Gastrocnemius medialis (tissue), 4 donors: ENCODE results near the gene ASCC1.

Experiments used
- POLR2A ChIP-seq, 2 donors: fragments of 450-650 bp; IDR thresholded peaks; one replicate each; pipeline ENCODE4 v1.6.1; 2017; ENCODE audit warnings: antibody characterized with exemption in 2 of 2, mild to moderate bottlenecking in 2 of 2, moderate library complexity in 2 of 2
- TF ChIP-seq, protein P1 (sequence below), 5 experiments: fragments of 450-650 bp in 3 of 5; fragments of 200-600 bp in 2 of 5; sonication (generic) in 2 of 5; IDR thresholded peaks in 4 of 5; conservative IDR thresholded peaks in 1 of 5; 1 replicate in 4 of 5; 2 replicates in 1 of 5; pipeline ENCODE4 v1.5.1; 2016 to 2019; ENCODE audit warnings: antibody characterized with exemption in 5 of 5, mild to moderate bottlenecking in 3 of 5, moderate library complexity in 3 of 5

DNA sequence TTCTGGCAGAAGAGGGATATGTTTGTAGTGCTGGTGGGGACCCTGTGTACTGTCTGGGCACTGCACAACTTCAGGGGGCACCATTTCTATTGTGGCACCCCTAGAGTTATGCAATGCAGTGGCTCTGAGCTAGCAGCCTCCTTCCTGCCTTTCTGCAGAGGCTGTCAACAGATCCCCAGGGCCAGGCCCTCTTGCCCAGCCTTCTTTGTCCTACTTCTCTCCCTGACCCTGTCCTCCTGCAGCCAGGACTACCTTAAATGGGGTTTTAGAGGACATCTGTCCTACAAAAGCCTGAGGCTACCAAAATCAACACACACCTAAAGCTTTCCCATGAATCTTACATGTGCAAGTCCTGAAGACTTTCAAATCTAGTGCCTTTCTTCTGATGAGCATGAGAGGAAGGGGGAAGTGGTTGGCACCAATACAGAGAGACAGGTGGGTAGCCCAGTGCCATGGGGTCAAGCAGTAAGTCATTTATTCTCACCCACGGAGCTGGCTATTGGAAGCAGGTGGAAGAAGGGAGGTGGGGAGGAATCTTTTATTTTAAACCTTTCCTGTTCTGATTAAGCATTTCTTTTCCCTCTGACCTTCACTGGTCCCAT lies 130.1 kb downstream of the ASCC1 start:
- no peak for TF ChIP-seq POLR2A (IDR thresholded peaks at IDR 0.05)
- TF ChIP-seq, protein P1, sequence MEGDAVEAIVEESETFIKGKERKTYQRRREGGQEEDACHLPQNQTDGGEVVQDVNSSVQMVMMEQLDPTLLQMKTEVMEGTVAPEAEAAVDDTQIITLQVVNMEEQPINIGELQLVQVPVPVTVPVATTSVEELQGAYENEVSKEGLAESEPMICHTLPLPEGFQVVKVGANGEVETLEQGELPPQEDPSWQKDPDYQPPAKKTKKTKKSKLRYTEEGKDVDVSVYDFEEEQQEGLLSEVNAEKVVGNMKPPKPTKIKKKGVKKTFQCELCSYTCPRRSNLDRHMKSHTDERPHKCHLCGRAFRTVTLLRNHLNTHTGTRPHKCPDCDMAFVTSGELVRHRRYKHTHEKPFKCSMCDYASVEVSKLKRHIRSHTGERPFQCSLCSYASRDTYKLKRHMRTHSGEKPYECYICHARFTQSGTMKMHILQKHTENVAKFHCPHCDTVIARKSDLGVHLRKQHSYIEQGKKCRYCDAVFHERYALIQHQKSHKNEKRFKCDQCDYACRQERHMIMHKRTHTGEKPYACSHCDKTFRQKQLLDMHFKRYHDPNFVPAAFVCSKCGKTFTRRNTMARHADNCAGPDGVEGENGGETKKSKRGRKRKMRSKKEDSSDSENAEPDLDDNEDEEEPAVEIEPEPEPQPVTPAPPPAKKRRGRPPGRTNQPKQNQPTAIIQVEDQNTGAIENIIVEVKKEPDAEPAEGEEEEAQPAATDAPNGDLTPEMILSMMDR (IDR thresholded peaks at IDR 0.05 in 4 of 5, conservative IDR thresholded peaks at IDR 0.05 in 1 of 5), result no peak
